ACC112 (cell line): ENCODE measurements around the gene MYO3B.

Experiments
- H2AFZ ChIP-seq: fragments of 200-600 bp; sonication (generic); one replicate; pipeline ENCODE4 v1.6.0; 2017; ENCODE audit warnings: antibody characterized with exemption, low read length; ENCODE audit not compliant: unreplicated experiment
- H3K27ac ChIP-seq: fragments of 200-600 bp; sonication (generic); 2 replicates; pipeline ENCODE4 v1.5.1; 2014; ENCODE audit warnings: low read depth, mild to moderate bottlenecking, antibody characterized with exemption, low read length, moderate library complexity
- H3K27me3 ChIP-seq: fragments of 200-600 bp; sonication (generic); 2 replicates; pipeline ENCODE4 v1.6.1; 2014; ENCODE audit warnings: mild to moderate bottlenecking, antibody characterized with exemption, low read length, moderate library complexity, mixed read lengths; ENCODE audit not compliant: insufficient read depth
- H3K36me3 ChIP-seq: fragments of 200-600 bp; sonication (generic); 2 replicates; pipeline ENCODE4 v1.6.1; 2016; ENCODE audit warnings: mild to moderate bottlenecking, antibody characterized with exemption, low read length, moderate library complexity, mixed read lengths; ENCODE audit not compliant: insufficient read depth
- H3K4me1 ChIP-seq: fragments of 200-600 bp; sonication (generic); one replicate; pipeline ENCODE4 v1.6.1; 2016; ENCODE audit warnings: low read length, mixed read lengths; ENCODE audit not compliant: insufficient read depth, unreplicated experiment, control insufficient read depth
- H3K4me3 ChIP-seq: fragments of 200-600 bp; sonication (generic); 2 replicates; pipeline ENCODE4 v1.5.1; 2014; ENCODE audit warnings: mild to moderate bottlenecking, low read depth, low read length
- H3K79me2 ChIP-seq: fragments of 200-600 bp; sonication (generic); one replicate; pipeline ENCODE4 v1.6.0; 2016; ENCODE audit warnings: low read length; ENCODE audit not compliant: control insufficient read depth, unreplicated experiment, insufficient read depth

Gene MYO3B

GRCh38 chr2:170393861-170394498 is 216.0 kb downstream of the MYO3B start:
- H3K4me3 ChIP-seq = no peak overlapping the region
- no peak overlapping the region for H3K27ac ChIP-seq
- no peak overlapping the region for H2AFZ ChIP-seq
- no peaks in the 10 kb centered on the region for H3K36me3 ChIP-seq
- H3K27me3 ChIP-seq = peaks cover 83% of the 10 kb centered on the region
- H3K4me1 ChIP-seq = no peaks in the 10 kb centered on the region
- H3K79me2 ChIP-seq = no peaks in the 10 kb centered on the region

- H3K36me3 ChIP-seq = no peaks in the 10 kb centered on the region
- no peak overlapping the region for H3K27ac ChIP-seq
- no peaks in the 10 kb centered on the region for H3K79me2 ChIP-seq
- H3K27me3 ChIP-seq = peaks cover 79% of the 10 kb centered on the region
- no peaks in the 10 kb centered on the region for H3K4me1 ChIP-seq
- H3K4me3 ChIP-seq = no peak overlapping the region
- no peak overlapping the region for H2AFZ ChIP-seq
Observed at GRCh38 chr2:170394641-170395387, 216.9 kb downstream of the MYO3B start.

- Histone ChIP-seq H3K27ac (no peak overlapping the region), H3K27me3 (peaks cover 77% of the 10 kb centered on the region), H3K36me3 (no peaks in the 10 kb centered on the region), H3K4me1 (no peaks in the 10 kb centered on the region), H3K79me2 (no peaks in the 10 kb centered on the region), H3K4me3 (no peak overlapping the region), H2AFZ (no peak overlapping the region)
Observed at GRCh38 chr2:170396799-170397459, 219.0 kb downstream of the MYO3B start.

GRCh38 chr2:170401187-170401586 is 223.2 kb downstream of the MYO3B start:
- Histone ChIP-seq H3K27me3 (peaks cover 81% of the 10 kb centered on the region), H3K36me3 (no peaks in the 10 kb centered on the region), H3K4me1 (no peaks in the 10 kb centered on the region), H3K4me3 (no peak overlapping the region), H3K27ac (no peak overlapping the region), H2AFZ (no peak overlapping the region), H3K79me2 (no peaks in the 10 kb centered on the region)

- Histone ChIP-seq H3K36me3 (no peaks in the 10 kb centered on the region), H2AFZ (no peak overlapping the region), H3K4me3 (no peak overlapping the region), H3K4me1 (no peaks in the 10 kb centered on the region), H3K79me2 (no peaks in the 10 kb centered on the region), H3K27me3 (peaks cover 86% of the 10 kb centered on the region), H3K27ac (no peak overlapping the region)
Observed at GRCh38 chr2:170404846-170405245, 226.9 kb downstream of the MYO3B start.

GRCh38 chr2:170405326-170405725 is 227.4 kb downstream of the MYO3B start:
- no peak overlapping the region for H3K4me3 ChIP-seq
- H3K4me1 ChIP-seq = no peaks in the 10 kb centered on the region
- H3K27ac ChIP-seq = no peak overlapping the region
- H3K27me3 ChIP-seq = peaks cover 85% of the 10 kb centered on the region
- no peaks in the 10 kb centered on the region for H3K79me2 ChIP-seq
- no peak overlapping the region for H2AFZ ChIP-seq
- H3K36me3 ChIP-seq = no peaks in the 10 kb centered on the region

- Histone ChIP-seq H3K79me2 (no peaks in the 10 kb centered on the region), H3K36me3 (no peaks in the 10 kb centered on the region), H3K27ac (no peak overlapping the region), H2AFZ (no peak overlapping the region), H3K4me1 (no peaks in the 10 kb centered on the region), H3K4me3 (no peak overlapping the region), H3K27me3 (peaks cover 83% of the 10 kb centered on the region)
Observed at GRCh38 chr2:170408461-170409163, 230.7 kb downstream of the MYO3B start.

- Histone ChIP-seq H3K27ac (no peak overlapping the region), H3K27me3 (peaks cover 77% of the 10 kb centered on the region), H3K36me3 (no peaks in the 10 kb centered on the region), H2AFZ (no peak overlapping the region), H3K4me3 (no peak overlapping the region), H3K79me2 (no peaks in the 10 kb centered on the region), H3K4me1 (no peaks in the 10 kb centered on the region)
Observed at GRCh38 chr2:170409164-170409535, 231.2 kb downstream of the MYO3B start.

GRCh38 chr2:170411660-170412059 is 233.7 kb downstream of the MYO3B start:
- Histone ChIP-seq H3K79me2 (no peaks in the 10 kb centered on the region), H3K27me3 (peaks cover 62% of the 10 kb centered on the region), H2AFZ (no peak overlapping the region), H3K4me3 (no peak overlapping the region), H3K27ac (no peak overlapping the region), H3K36me3 (no peaks in the 10 kb centered on the region), H3K4me1 (no peaks in the 10 kb centered on the region)

- no peaks in the 10 kb centered on the region for H3K79me2 ChIP-seq
- H2AFZ ChIP-seq = no peak overlapping the region
- H3K27ac ChIP-seq = no peak overlapping the region
- H3K36me3 ChIP-seq = no peaks in the 10 kb centered on the region
- H3K4me1 ChIP-seq = peaks cover 3% of the 10 kb centered on the region
- H3K27me3 ChIP-seq = peaks cover 47% of the 10 kb centered on the region
- H3K4me3 ChIP-seq = no peak overlapping the region
Observed at GRCh38 chr2:170420961-170421687, 243.2 kb downstream of the MYO3B start.
